H1 (cell line): ENCODE data around the gene TBCD. TPM values are rescaled to one million over a fixed set of nuclear protein-coding genes. Genes with fewer than 3 reads are reported as not detected.

Source experiments
- TAF1 ChIP-seq: IDR thresholded peaks from 2 replicates; pipeline ENCODE4 v1.6.1; 2011; ENCODE audit warnings: mild to moderate bottlenecking, low read depth, low read length
- TEAD4 ChIP-seq: IDR thresholded peaks from 2 replicates; pipeline ENCODE4 v1.6.1; 2012; ENCODE audit warnings: low read depth, low read length, inconsistent platforms, mixed read lengths
- polyA plus RNA-seq, 7 experiments: library from polyadenylated mRNA; depleted of rRNA in 3 of 7; stranded (reverse) in 5 of 7; unstranded in 2 of 7; fragments of >200 nt in 5 of 7; fragments of 200-250 nt in 2 of 7; gene quantifications; 1 replicate in 5 of 7; 2 replicates in 1 of 7; 4 replicates in 1 of 7; pipeline versions ENCODE4 v1.2.1 to v1.2.3, GENCODE V29; 2011 to 2013; ENCODE audit warnings: missing spikeins in 2 of 7, mixed read lengths in 2 of 7
- total RNA-seq: library from RNA; stranded (reverse); fragmentation: NEBNext Ultra II Directional; extraction: Animal tissue kit (Norgen Biotek cat#: 25700); gene quantifications from 2 replicates; pipeline ENCODE4 v1.2.1, GENCODE V29; 2021

Gene TBCD
- total and polyA plus RNA-seq, 2 of the 8 experiments (the other 6 are each of a cell fraction or from before 2014, with no cell fraction given): 118 to 162 TPM

- TF ChIP-seq TEAD4: no peak
- no peak for TF ChIP-seq TAF1
These were observed 111.6 kb downstream of the TBCD start (continued) for GRCh38 chr17:82863383-82863940.
